Activated CD4-positive, alpha-beta T cell treated with anti-CD3 and anti-CD28 coated beads, Interleukin-2, Interleukin-6, amounts not matched to agents 100 ng/mL and 50 ng/mL, durations not matched to agents 16 hours and 8 hours (primary cell): ENCODE measurements around the gene GRID1.

Experiments
- DNase-seq: peaks from one replicate; pipeline ENCODE4 v3.0.0-alpha.2; 2020

The GRID1 gene

DNA sequence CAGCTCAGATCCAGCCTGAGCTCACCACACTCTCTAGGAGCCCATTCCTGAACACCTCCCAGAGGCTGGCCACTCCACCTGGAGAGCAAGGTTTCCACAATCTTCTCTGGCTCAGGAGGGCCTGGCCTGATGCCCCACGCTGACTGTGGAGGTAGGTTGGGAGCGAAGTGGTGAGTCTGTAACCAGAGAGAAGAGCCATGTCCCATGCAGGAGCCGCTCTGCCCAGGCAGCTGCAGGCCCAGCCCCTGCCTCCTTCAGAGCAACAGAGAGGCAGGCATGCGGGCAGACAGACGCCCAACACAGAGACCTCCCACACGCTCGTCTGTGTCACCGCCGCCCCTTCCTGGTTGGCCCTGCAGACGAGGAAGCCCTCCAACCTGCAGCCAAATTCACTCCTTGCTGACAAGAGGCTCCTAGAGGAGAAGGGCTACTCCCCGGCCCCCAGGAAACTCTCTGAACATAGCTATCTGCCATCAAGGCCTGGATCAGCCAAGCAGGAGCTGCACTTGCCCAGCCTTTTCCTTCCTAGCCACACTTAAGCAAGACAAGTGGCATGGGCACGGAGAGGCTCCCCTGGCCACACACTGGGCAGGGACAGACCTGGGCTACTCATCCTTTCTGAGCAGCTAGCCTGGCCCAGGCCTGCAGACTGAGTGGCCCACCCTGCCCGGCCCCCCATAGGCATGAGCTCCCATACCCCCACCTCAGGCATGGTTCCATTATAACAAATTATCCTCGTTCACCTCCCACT is 101.9 kb downstream of the GRID1 start:
- no peak for DNase-seq

DNA sequence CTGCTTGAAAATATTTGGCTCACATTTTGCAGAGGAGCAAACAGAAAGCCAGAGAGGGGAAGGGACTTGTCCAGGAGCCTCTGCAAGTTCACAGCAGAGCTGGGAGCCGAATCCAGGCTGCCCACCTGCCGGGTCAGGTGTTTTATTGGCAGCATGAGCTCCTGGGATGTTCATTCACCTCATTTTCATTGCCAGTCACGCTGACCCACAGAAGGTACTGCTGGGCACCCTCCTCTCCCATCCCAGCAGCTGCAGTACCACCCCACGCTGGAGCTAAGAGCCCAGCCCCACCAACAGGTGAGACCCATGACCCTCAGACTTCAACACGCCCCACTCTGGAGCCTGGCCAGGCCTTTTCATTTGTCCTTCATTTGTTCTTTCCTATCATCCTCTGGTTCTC is 102.7 kb downstream of the GRID1 start:
- no peak for DNase-seq

- DNase-seq: no peak
Measured at GRCh38 chr10:86263209-86263608, 103.4 kb downstream of the GRID1 start.

DNA sequence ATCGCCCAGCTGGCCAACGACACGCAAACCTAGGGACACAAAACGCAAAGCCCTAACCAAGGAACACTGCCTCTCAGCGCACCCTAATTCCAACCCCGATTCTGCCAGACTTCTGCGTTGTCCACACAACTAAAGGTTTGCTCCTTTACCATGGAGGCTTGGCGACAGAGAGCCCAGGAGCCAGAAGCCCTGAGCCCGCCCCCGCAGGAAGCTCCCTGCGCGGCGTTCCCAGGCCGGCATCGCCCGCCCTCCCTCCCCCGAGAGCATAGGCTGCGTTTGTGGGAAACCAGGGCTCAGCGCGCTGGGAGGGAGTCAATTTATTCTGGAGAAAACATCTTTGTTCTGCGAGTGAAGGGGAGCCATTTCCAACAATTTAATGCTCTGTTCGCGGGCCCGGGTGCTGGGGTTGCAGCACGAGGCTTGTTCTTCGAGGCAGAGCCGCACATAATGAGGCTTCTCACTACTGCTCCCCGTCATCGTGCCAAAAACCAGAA is 103.9 kb downstream of the GRID1 start:
- no peak for DNase-seq

- peak; percentile 19 for DNase-seq
Measured at GRCh38 chr10:86261941-86262687, 104.5 kb downstream of the GRID1 start.

DNA sequence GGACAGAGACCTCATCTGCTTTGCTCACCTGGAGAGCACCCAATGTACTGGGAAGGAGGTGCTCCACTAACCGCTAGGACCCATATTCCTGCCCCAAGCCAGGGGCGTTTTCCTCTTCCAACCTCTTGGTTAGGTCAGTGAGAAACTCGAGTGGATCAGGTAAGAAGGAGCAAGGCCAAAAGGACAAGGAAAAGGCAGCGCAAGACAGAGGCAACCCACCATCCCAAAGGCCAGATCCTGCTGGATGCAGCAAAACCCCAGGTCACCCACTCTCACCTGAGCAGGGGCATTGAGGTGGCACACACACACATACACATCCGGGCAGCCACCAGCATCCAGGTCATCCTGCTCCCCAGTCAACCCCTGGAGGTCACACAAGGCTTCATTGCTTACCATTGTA is 105.1 kb downstream of the GRID1 start:
- no peak for DNase-seq

- no peak for DNase-seq
Measured at GRCh38 chr10:86260564-86260963, 106.0 kb downstream of the GRID1 start.

DNA sequence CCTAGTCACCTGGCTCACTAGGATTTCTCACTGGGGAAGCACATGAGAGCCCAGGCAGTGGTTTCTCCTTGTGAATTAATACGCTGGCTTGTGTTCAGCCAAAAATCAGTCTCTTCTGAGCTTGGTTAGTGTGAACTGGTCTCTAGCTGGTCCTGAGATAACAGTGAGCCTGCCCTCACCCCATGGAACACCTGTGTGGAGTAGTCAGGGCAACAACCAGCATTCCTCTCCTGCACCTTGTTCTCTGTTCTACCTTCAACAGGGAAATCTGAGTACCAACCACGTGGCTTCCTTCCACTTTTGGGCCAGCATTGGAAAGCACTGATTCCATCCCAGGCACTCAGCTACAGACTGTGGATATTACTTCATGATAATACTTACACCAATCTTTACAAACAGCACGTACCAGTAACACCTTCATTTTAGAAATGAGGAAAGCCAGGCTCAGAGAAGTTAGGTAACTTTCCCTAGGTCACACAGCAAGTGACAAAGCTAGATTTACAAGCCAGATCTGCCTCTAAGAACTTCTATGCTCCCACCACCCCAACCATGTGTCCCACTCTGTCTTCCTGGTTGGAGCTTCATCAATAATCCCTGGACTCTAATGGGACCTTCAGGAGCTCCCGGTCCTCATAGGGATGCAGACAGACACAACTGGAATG is 106.6 kb downstream of the GRID1 start:
- no peak for DNase-seq

- DNase-seq: no peak
Measured at GRCh38 chr10:86258941-86259340, 107.7 kb downstream of the GRID1 start.

DNA sequence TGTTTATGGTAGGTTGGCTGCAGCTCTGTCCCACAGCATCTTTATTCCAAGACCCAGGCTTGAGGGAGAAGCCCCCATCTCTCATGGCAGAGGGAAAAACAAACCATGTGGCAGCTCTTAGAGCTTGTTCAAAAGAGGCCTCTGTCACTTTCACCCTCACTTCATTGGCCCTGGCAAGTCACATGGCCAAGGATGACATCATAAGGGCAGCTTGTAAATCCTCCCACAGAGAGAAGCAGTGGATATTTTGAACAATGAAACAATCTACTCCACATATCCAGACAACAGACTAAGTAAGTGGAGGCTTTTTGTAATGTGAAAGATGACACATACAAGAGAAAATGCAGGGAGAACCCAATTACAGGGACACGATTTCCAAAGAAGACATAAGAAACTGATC is 108.1 kb downstream of the GRID1 start:
- DNase-seq: no peak

DNA sequence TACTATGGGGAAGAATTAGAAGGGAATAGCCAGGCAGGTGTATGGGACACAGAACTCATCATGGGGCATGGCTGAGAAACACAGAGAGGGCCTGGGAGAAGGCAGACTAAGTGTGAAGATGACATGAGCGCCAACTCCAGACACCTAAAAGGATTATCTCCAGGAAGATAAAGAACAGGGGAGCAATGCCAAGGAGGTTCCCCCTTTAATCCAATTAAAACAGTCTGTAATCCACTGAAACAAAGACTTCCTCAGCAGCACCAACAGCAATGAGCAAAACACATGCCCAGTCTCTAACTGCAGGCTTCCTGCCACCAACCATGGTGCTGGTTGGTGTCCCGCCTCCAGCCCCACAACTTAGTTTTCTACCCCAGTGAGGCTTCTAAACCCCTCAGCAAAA is 108.9 kb downstream of the GRID1 start:
- no peak for DNase-seq

- DNase-seq: no peak
Measured at GRCh38 chr10:86256690-86257315, 109.8 kb downstream of the GRID1 start.

DNA sequence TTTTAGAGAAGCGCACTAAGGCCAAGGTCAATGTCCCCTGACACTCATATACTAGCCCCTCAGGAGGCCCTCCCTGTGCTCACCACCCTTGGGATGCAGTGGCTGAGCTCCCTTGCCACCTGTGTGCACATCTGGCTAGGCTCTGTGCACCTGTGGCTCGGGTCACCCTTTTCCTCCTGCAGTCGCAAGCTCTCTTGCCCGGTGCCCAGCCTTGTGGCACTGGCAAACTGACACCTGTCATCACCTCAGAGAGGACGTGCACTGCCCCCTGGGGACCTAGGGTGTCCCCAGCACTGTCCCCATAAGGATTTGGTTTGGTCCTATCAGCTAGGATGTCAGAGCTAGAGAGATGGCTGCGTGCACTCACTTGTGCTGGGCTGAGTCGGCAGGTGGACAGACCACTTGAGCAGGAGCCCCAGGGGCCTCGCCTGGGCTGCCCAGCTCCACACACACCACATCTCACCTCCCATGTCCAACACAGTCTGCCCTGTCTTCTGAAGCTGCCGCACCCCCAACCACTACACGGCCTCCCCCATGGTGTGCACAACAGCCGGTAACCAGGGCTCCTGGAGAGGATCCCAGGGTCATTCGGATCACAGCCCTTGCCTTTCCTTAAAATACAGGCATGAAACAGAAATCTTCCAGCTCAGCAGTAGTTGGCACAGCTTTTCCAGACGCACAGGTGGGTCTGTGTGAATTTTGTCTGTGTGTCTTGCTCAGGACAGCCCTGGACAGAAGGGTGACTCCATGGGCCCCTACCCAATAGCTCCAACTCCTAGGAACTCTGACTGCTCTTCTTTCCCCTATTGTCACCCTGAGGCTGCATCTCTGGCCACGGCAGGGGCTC is 111.0 kb downstream of the GRID1 start:
- DNase-seq: no peak

- no peak for DNase-seq
Measured at GRCh38 chr10:86254526-86255174, 111.9 kb downstream of the GRID1 start.

DNA sequence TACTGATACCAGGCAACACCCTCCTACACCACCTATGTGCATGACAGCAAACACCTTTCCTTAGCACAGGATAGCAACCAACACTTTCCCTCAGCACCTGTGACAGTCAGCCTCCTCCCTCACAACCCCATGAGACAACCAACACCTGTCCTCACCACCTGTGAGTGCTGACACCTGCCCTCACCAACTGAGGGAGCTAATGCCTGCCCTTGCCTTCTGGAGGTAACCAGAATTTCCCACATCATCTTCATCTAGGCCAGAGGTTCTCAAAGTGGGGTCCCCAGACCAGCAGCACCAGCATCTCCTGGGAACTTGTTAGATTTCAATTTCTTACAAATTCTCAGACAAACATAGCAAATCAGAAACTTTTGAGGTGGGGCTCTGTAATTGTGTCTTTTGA is 112.5 kb downstream of the GRID1 start:
- no peak for DNase-seq

GRCh38 chr10:86253091-86254072 is 113.2 kb downstream of the GRID1 start:
- DNase-seq: no peak

- DNase-seq: no peak
Measured at GRCh38 chr10:86252556-86252955, 114.0 kb downstream of the GRID1 start.

DNA sequence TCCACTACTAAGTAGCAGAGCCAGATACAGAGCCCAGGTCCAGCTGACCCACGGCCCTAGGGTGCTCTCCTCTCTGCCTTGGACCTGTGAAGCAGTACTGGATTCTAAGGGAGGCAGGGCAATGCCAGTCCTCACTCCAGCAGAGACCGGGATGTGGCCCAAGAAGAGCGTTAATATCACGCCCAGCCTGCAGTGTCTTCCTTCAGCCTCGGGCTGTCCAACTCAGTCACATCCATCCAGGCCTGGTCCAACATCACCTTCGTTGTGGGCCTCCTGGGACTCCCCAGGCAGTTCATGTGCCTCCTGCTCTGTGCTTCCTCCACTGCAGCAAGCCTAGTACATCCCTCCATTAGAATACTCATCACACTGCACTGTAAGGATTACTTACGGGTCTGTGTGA is 114.5 kb downstream of the GRID1 start:
- no peak for DNase-seq

- no peak for DNase-seq
Measured at GRCh38 chr10:86251426-86251825, 115.2 kb downstream of the GRID1 start.

- DNase-seq: no peak
Measured at GRCh38 chr10:86250399-86250798, 116.2 kb downstream of the GRID1 start.

GRCh38 chr10:86249794-86250193 is 116.8 kb downstream of the GRID1 start:
- no peak for DNase-seq
